ENCODE data around the gene RPL9. TPM values are rescaled to one million over a fixed set of nuclear protein-coding genes. Genes with fewer than 3 reads are reported as not detected.

Gene RPL9
- total and polyA plus RNA-seq, 2 of the 13 experiments (the other 11 are each of a cell fraction or from before 2014, with no cell fraction given) = 993 to 2,148 TPM

GRCh38 chr4:39406763-39407583, 51.7 kb downstream of the RPL9 start, which contains the start of gene KLB:
Gene KLB, plus strand, starts transcription at chr4:39406930. Its CDS starts 20 bp downstream, at chr4:39406950.
- DNase-seq (ENCODE audit: low spot score) (peak; percentile 97), ATAC-seq (peak; percentile 91), FAIRE-seq (peak; percentile 77)
- intact Hi-C loops (cut with micrococcal nuclease; ENCODE audit: unreplicated experiment) = loop anchor here (2.0 to 5.0 kb wide), 2 partner anchors 66 to 80 kb away; no protein-coding TSS in a partner anchor
- H3K4me3 ChIP-seq (replicated peaks in 1 of 3; ENCODE audit: insufficient read depth in 1 of 3, low read depth in 2 of 3, low read length in 3 of 3) = peak within 1 kb of the TSS; percentile 62 to 99 (median 75)
- no peaks in the 10 kb centered on the region; a peak in 1 of 5 replicates for H3K27me3 ChIP-seq (ENCODE audit: control insufficient read depth in 1 of 2, insufficient read depth in 2 of 2, low read length in 2 of 2)
- BruUV-seq (replicated peaks) = TSS peak; percentile 86
- ChIA-PET POLR2A (interaction anchor here (0.6 to 3.9 kb wide), 24 partner anchors 9 to 291 kb away, joined by 3 to 55 read pairs (median 6); partner anchors contain the start of genes LIAS, RFC1, RPL9 and UBE2K), CTCF (ENCODE audit: low intra/inter-chr PET ratio, low total read pairs) (no interaction called here)
- no peaks in the 10 kb centered on the region for H4K20me1 ChIP-seq (ENCODE audit: insufficient read depth, low read length)
- H3K36me3 ChIP-seq (replicated peaks in 1 of 2; ENCODE audit: control insufficient read depth in 1 of 2, insufficient read depth in 2 of 2, low read length in 2 of 2) = no peaks in the 10 kb centered on the region
- no peaks in the 10 kb centered on the region for H3K9me3 ChIP-seq (ENCODE audit: low read length)
- peak within 1 kb of the TSS; percentile 83 for H3K4me2 ChIP-seq (ENCODE audit: low read depth, low read length)
- peaks cover 20% of the 10 kb centered on the region for H3K4me1 ChIP-seq (ENCODE audit: insufficient read depth, low read length)
- H3K79me2 ChIP-seq (ENCODE audit: insufficient read depth, low read length) = peaks cover 59% of the 10 kb centered on the region
- under 1% methylated on average over 11 of the region's 12 CpGs for WGBS (ENCODE audit: low lambda C conversion rate)
- in situ Hi-C loops (cut with HindIII; ENCODE audit: extremely low pct_ligation_motif_present, low pct_unique_long_range_greater_than_20kb) = no loop called here
- H2AFZ ChIP-seq (ENCODE audit: low read length) = no peak within 1 kb of the TSS
- H3K9ac ChIP-seq (ENCODE audit: insufficient read depth, low read depth, low read length) = peak within 1 kb of the TSS; percentile 77
- peak within 1 kb of the TSS; percentile 96 for H3K27ac ChIP-seq (ENCODE audit: extremely low read length, insufficient read depth, low read length)
- TF ChIP-seq ZNF431 (CRISPR knock-in tag; IDR thresholded peaks at IDR 0.05; ENCODE audit: borderline replicate concordance, low read depth) (peak; percentile 39; the same call in 1 of the 2 replicates), ZNF781 (CRISPR knock-in tag; IDR thresholded peaks at IDR 0.05; ENCODE audit: borderline replicate concordance, not compliant biosample characterization) (peak; percentile 61), ONECUT2 (CRISPR knock-in tag; IDR thresholded peaks at IDR 0.05) (peak; percentile 63), TGIF2 (CRISPR knock-in tag; IDR thresholded peaks at IDR 0.05) (peak; percentile 94), HNF1B (CRISPR knock-in tag; IDR thresholded peaks at IDR 0.05) (peak; percentile 100), ZNF556 (CRISPR knock-in tag; IDR thresholded peaks at IDR 0.05; ENCODE audit: borderline replicate concordance) (no peak), HNRNPUL1 (IDR thresholded peaks at IDR 0.05; ENCODE audit: low read depth, low read length) (peak; percentile 97), ZEB1 (IDR thresholded peaks at IDR 0.05; ENCODE audit: insufficient replicate concordance, low read depth) (peak; percentile 54), MAFK (conservative IDR thresholded peaks at IDR 0.05 in 1 of 2, IDR thresholded peaks at IDR 0.05 in 1 of 2; ENCODE audit: low read length in 2 of 2) (peak in 1 of 2 experiments; percentile 11; a peak in 1 of 4 replicates), ZZZ3 (CRISPR knock-in tag; IDR thresholded peaks at IDR 0.05; ENCODE audit: borderline replicate concordance) (no peak), ZKSCAN8 (CRISPR knock-in tag; IDR thresholded peaks at IDR 0.05; ENCODE audit: borderline replicate concordance) (peak; percentile 74; the same call in 1 of the 2 replicates), RERE (CRISPR knock-in tag; IDR thresholded peaks at IDR 0.05; ENCODE audit: low read depth) (0 out of 2 replicates have a peak, but pooled peaks have one; percentile 32), BCL6 (CRISPR knock-in tag; IDR thresholded peaks at IDR 0.05) (peak; percentile 77), HMGA1 (CRISPR knock-in tag; conservative IDR thresholded peaks at IDR 0.05) (no peak)

All from HepG2 (cell line).